HEK293 (cell line): ENCODE measurements around the gene ZNF565.

Experiments
- BCL11B ChIP-seq: fragments of 450-650 bp; formaldehyde crosslinking; IDR thresholded peaks from 2 replicates; pipeline ENCODE4 v1.5.1; 2016; ENCODE audit warnings: low read depth, missing biosample characterization, missing genetic modification characterization
- FEZF1 ChIP-seq: fragments of 450-650 bp; formaldehyde crosslinking; IDR thresholded peaks from 2 replicates; pipeline ENCODE4 v1.5.1; 2016; ENCODE audit warnings: missing biosample characterization, missing genetic modification characterization
- MZF1 ChIP-seq: fragments of 450-650 bp; formaldehyde crosslinking; IDR thresholded peaks from 2 replicates; pipeline ENCODE4 v1.5.1; 2017; ENCODE audit warnings: missing biosample characterization, missing genetic modification characterization, borderline replicate concordance
- PRDM10 ChIP-seq: fragments of 450-650 bp; formaldehyde crosslinking; IDR thresholded peaks from 2 replicates; pipeline ENCODE4 v1.5.1; 2016; ENCODE audit warnings: missing biosample characterization, missing genetic modification characterization
- SP2 ChIP-seq: fragments of 450-650 bp; formaldehyde crosslinking; IDR thresholded peaks from 2 replicates; pipeline ENCODE4 v1.5.1; 2016; ENCODE audit warnings: missing biosample characterization, missing genetic modification characterization
- SP3 ChIP-seq: fragments of 450-650 bp; formaldehyde crosslinking; IDR thresholded peaks from 2 replicates; pipeline ENCODE4 v1.5.1; 2016; ENCODE audit warnings: missing biosample characterization, missing genetic modification characterization
- WT1 ChIP-seq: fragments of 450-650 bp; formaldehyde crosslinking; IDR thresholded peaks from 2 replicates; pipeline ENCODE4 v1.5.1; 2016; ENCODE audit warnings: missing biosample characterization, missing genetic modification characterization
- ZBTB1 ChIP-seq: fragments of 450-650 bp; formaldehyde crosslinking; IDR thresholded peaks from 2 replicates; pipeline ENCODE4 v1.5.1; 2016; ENCODE audit warnings: missing biosample characterization, missing genetic modification characterization
- ZBTB7A ChIP-seq: fragments of 450-650 bp; formaldehyde crosslinking; IDR thresholded peaks from 2 replicates; pipeline ENCODE4 v1.5.1; 2016; ENCODE audit warnings: low read depth, missing biosample characterization, missing genetic modification characterization
- ZFHX2 ChIP-seq: fragments of 450-650 bp; formaldehyde crosslinking; conservative IDR thresholded peaks from 2 replicates; pipeline ENCODE4 v1.5.1; 2016; ENCODE audit warnings: missing biosample characterization, missing genetic modification characterization
- ZFP3 ChIP-seq: fragments of 450-650 bp; formaldehyde crosslinking; IDR thresholded peaks from 2 replicates; pipeline ENCODE4 v1.5.1; 2016; ENCODE audit warnings: low read depth, missing biosample characterization, missing genetic modification characterization
- ZFP37 ChIP-seq: fragments of 450-650 bp; formaldehyde crosslinking; IDR thresholded peaks from 2 replicates; pipeline ENCODE4 v1.5.1; 2016; ENCODE audit warnings: missing biosample characterization, missing genetic modification characterization
- ZNF138 ChIP-seq: fragments of 450-650 bp; formaldehyde crosslinking; IDR thresholded peaks from 2 replicates; pipeline ENCODE4 v1.5.1; 2016; ENCODE audit warnings: missing biosample characterization, missing genetic modification characterization, borderline replicate concordance
- ZNF155 ChIP-seq: fragments of 450-650 bp; formaldehyde crosslinking; IDR thresholded peaks from 2 replicates; pipeline ENCODE4 v1.5.1; 2016; ENCODE audit warnings: missing biosample characterization, missing genetic modification characterization
- ZNF324 ChIP-seq: fragments of 450-650 bp; formaldehyde crosslinking; IDR thresholded peaks from 2 replicates; pipeline ENCODE4 v1.5.1; 2016; ENCODE audit warnings: missing biosample characterization, missing genetic modification characterization
- ZNF341 ChIP-seq: fragments of 450-650 bp; formaldehyde crosslinking; IDR thresholded peaks from 2 replicates; pipeline ENCODE4; 2016; ENCODE audit warnings: low read depth, missing biosample characterization, missing genetic modification characterization
- ZNF560 ChIP-seq: fragments of 450-650 bp; formaldehyde crosslinking; IDR thresholded peaks from 2 replicates; pipeline ENCODE4 v1.5.1; 2017; ENCODE audit warnings: missing biosample characterization, missing genetic modification characterization, borderline replicate concordance
- ZNF626 ChIP-seq: fragments of 450-650 bp; sonication (Bioruptor Pico); formaldehyde crosslinking; IDR thresholded peaks from 2 replicates; pipeline ENCODE4 v1.5.1; 2018; ENCODE audit warnings: missing biosample characterization, missing genetic modification characterization, inconsistent platforms
- ZNF658 ChIP-seq: fragments of 450-650 bp; formaldehyde crosslinking; IDR thresholded peaks from 2 replicates; pipeline ENCODE4; 2016; ENCODE audit warnings: missing biosample characterization, missing genetic modification characterization
- ZNF670 ChIP-seq: fragments of 450-650 bp; formaldehyde crosslinking; IDR thresholded peaks from 2 replicates; pipeline ENCODE4 v1.5.1; 2016; ENCODE audit warnings: missing biosample characterization, missing genetic modification characterization, low read depth
- ZNF747 ChIP-seq: fragments of 450-650 bp; formaldehyde crosslinking; IDR thresholded peaks from 2 replicates; pipeline ENCODE4 v1.5.1; 2016; ENCODE audit warnings: missing biosample characterization, missing genetic modification characterization
- ZNF792 ChIP-seq: fragments of 450-650 bp; formaldehyde crosslinking; IDR thresholded peaks from 2 replicates; pipeline ENCODE4 v1.5.1; 2016; ENCODE audit warnings: missing biosample characterization, missing genetic modification characterization
- TF ChIP-seq, protein P1 (sequence below): fragments of 450-650 bp; formaldehyde crosslinking; IDR thresholded peaks from 2 replicates; pipeline ENCODE4 v1.5.1; 2016; ENCODE audit warnings: missing biosample characterization, missing genetic modification characterization, borderline replicate concordance
- TF ChIP-seq, protein P2 (sequence below): fragments of 450-650 bp; formaldehyde crosslinking; IDR thresholded peaks from 2 replicates; pipeline ENCODE4 v1.5.1; 2016; ENCODE audit warnings: missing biosample characterization, missing genetic modification characterization
- TF ChIP-seq, protein P3 (sequence below): fragments of 450-650 bp; formaldehyde crosslinking; IDR thresholded peaks from 2 replicates; pipeline ENCODE4 v1.5.1; 2016; ENCODE audit warnings: missing biosample characterization, missing genetic modification characterization, borderline replicate concordance

ZNF565 gene

DNA sequence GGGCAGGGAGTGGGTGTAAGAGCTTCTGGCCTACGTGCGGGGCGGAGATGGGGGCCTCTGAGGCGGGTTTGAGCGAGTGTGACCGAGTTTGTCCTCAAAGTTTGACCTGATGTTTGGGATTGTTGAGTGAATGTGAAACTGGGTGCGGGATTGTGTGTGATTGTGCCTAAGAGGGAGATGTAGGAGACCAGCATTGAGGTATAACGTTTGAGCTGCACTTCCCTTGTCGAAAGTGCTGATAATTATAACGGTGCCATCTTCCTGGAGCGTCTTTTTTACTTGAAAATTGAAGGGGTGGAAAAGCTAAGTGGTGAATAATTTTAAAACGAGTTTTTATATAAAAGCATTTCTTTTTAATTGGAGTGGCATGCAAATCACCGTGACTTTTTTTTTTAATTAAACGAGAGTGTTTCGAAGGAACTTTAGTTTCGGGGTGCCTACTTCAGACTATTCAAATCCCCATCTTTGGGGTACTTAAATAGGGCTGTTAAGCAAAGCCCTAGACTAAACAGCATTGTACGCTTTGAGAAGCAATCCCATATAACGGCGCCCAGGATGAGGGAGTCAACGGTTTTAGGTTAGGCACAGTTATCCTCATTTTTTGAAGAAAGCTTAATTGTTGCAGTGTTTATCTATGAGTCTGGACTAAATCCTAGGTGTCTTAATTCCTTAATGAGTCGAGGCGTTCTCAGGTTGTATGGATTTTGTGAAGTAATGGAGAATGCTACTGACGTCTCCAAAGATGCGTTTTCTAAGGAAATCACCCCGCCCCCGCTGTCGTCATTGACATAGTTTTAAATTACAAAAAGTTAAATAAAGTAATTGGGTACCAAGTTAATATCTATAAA, 1.0 kb upstream of the ZNF565 start (continued):
- TF ChIP-seq SP3 (tag by site-specific recombination) (peak; percentile 28; the same call in 1 of the 2 replicates), ZNF747 (no peak), ZBTB1 (tag by site-specific recombination) (0 out of 2 replicates have a peak, but pooled peaks have one; percentile 39), MZF1 (tag by site-specific recombination) (no peak), ZNF792 (0 out of 2 replicates have a peak, but pooled peaks have one; percentile 89), BCL11B (tag by site-specific recombination) (0 out of 2 replicates have a peak, but pooled peaks have one; percentile 1), ZFP37 (tag by site-specific recombination) (peak; percentile 94), ZNF670 (tag by site-specific recombination) (no peak), ZNF341 (tag by site-specific recombination) (no peak), ZNF658 (tag by site-specific recombination) (0 out of 2 replicates have a peak, but pooled peaks have one; percentile 81), ZNF155 (no peak), ZNF626 (tag by site-specific recombination) (no peak), ZBTB7A (tag by site-specific recombination) (peak; percentile 97), ZFHX2 (peak; percentile 80; the same call in 1 of the 2 replicates), FEZF1 (tag by site-specific recombination) (peak; percentile 22; the same call in 1 of the 2 replicates), ZNF138 (tag by site-specific recombination) (peak; percentile 92; the same call in 1 of the 2 replicates), ZNF560 (tag by site-specific recombination) (peak; percentile 39; the same call in 1 of the 2 replicates), WT1 (tag by site-specific recombination) (peak; percentile 64), ZNF324 (tag by site-specific recombination) (peak; percentile 69; the same call in 1 of the 2 replicates), ZFP3 (tag by site-specific recombination) (peak; percentile 39), PRDM10 (tag by site-specific recombination) (peak; percentile 93), SP2 (no peak)
- TF ChIP-seq, protein P1, sequence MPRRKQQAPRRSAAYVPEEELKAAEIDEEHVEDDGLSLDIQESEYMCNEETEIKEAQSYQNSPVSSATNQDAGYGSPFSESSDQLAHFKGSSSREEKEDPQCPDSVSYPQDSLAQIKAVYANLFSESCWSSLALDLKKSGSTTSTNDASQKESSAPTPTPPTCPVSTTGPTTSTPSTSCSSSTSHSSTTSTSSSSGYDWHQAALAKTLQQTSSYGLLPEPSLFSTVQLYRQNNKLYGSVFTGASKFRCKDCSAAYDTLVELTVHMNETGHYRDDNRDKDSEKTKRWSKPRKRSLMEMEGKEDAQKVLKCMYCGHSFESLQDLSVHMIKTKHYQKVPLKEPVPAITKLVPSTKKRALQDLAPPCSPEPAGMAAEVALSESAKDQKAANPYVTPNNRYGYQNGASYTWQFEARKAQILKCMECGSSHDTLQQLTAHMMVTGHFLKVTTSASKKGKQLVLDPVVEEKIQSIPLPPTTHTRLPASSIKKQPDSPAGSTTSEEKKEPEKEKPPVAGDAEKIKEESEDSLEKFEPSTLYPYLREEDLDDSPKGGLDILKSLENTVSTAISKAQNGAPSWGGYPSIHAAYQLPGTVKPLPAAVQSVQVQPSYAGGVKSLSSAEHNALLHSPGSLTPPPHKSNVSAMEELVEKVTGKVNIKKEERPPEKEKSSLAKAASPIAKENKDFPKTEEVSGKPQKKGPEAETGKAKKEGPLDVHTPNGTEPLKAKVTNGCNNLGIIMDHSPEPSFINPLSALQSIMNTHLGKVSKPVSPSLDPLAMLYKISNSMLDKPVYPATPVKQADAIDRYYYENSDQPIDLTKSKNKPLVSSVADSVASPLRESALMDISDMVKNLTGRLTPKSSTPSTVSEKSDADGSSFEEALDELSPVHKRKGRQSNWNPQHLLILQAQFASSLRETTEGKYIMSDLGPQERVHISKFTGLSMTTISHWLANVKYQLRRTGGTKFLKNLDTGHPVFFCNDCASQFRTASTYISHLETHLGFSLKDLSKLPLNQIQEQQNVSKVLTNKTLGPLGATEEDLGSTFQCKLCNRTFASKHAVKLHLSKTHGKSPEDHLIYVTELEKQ (tag by site-specific recombination), result peak; percentile 27; the same call in 1 of the 2 replicates
- TF ChIP-seq, protein P2, sequence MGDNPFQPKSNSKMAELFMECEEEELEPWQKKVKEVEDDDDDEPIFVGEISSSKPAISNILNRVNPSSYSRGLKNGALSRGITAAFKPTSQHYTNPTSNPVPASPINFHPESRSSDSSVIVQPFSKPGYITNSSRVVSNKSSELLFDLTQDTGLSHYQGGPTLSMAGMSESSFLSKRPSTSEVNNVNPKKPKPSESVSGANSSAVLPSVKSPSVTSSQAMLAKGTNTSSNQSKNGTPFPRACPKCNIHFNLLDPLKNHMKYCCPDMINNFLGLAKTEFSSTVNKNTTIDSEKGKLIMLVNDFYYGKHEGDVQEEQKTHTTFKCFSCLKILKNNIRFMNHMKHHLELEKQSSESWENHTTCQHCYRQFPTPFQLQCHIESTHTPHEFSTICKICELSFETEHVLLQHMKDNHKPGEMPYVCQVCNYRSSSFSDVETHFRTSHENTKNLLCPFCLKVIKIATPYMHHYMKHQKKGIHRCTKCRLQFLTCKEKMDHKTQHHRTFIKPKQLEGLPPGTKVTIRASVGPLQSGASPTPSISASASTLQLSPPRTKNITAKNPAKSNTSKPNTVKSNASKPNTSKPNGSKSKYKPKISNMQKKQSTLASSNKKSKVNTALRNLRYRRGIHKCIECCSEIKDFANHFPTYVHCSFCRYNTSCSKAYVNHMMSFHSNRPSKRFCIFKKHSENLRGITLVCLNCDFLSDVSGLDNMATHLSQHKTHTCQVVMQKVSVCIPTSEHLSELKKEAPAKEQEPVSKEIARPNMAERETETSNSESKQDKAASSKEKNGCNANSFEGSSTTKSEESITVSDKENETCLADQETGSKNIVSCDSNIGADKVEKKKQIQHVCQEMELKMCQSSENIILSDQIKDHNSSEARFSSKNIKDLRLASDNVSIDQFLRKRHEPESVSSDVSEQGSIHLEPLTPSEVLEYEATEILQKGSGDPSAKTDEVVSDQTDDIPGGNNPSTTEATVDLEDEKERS (tag by site-specific recombination), result peak; percentile 90; the same call in 1 of the 2 replicates
- TF ChIP-seq, protein P3, sequence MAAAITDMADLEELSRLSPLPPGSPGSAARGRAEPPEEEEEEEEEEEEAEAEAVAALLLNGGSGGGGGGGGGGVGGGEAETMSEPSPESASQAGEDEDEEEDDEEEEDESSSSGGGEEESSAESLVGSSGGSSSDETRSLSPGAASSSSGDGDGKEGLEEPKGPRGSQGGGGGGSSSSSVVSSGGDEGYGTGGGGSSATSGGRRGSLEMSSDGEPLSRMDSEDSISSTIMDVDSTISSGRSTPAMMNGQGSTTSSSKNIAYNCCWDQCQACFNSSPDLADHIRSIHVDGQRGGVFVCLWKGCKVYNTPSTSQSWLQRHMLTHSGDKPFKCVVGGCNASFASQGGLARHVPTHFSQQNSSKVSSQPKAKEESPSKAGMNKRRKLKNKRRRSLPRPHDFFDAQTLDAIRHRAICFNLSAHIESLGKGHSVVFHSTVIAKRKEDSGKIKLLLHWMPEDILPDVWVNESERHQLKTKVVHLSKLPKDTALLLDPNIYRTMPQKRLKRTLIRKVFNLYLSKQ (tag by site-specific recombination), result 0 out of 2 replicates have a peak, but pooled peaks have one; percentile 53
